Colonic mucosa (tissue), 4 donors: Measurements from ENCODE around the gene MOB3B. TPM values are rescaled to one million over a fixed set of nuclear protein-coding genes. Genes with fewer than 3 reads are reported as not detected.
A peak's percentile ranks its signal among the peaks of the same experiment; 100 is the strongest.

ENCODE experiments used
- DNase-seq: peaks from one replicate; pipeline ENCODE4 v3.0.0-alpha.2; 2020
- H3K27ac ChIP-seq: fragments of 200-600 bp; one replicate; pipeline ENCODE4 v1.8.0; 2021
- H3K27me3 ChIP-seq: fragments of 200-600 bp; one replicate; pipeline ENCODE4 v1.8.0; 2021
- H3K36me3 ChIP-seq: fragments of 200-600 bp; one replicate; pipeline ENCODE4 v1.8.0; 2021
- H3K4me1 ChIP-seq: fragments of 200-600 bp; one replicate; pipeline ENCODE4 v1.8.0; 2021; ENCODE audit warnings: mild to moderate bottlenecking
- H3K4me3 ChIP-seq: fragments of 200-600 bp; one replicate; pipeline ENCODE4 v1.8.0; 2021
- H3K9ac ChIP-seq, 2 donors: one replicate each; pipeline ENCODE4 v1.7.0; 2013; ENCODE audit warnings: control low read depth in 2 of 2, low read depth in 2 of 2, low read length in 2 of 2
- H3K9me3 ChIP-seq: fragments of 200-600 bp; one replicate; pipeline ENCODE4 v1.8.0; 2021
- CTCF ChIP-seq: fragments of 200-600 bp; IDR thresholded peaks from one replicate; pipeline ENCODE4 v1.8.0; 2022; ENCODE audit warnings: antibody characterized with exemption, mild to moderate bottlenecking
- intact Hi-C: fragments of 100-400 bp; cut with DNase I; formaldehyde crosslinking; loops from one replicate; pipeline ENCODE4 v1.14.1; 2022
- total RNA-seq, 2 donors: library from RNA; stranded (reverse); fragmentation: NEBNext Ultra II Directional in 1 of 2; extraction: Animal tissue kit (Norgen Biotek cat#: 25700) in 1 of 2; gene quantifications; one replicate each; pipeline ENCODE4 v1.2.1, GENCODE V29; 2021
- donor health status: healthy.
- donor health status: DM: no; HTN: no; CAD: no.
- donor health status: DM: no; HTN: no; CAD: no.

The MOB3B gene
- total RNA-seq, 2 donors from 2014 or later = 35.8 to 39.6 TPM

DNA sequence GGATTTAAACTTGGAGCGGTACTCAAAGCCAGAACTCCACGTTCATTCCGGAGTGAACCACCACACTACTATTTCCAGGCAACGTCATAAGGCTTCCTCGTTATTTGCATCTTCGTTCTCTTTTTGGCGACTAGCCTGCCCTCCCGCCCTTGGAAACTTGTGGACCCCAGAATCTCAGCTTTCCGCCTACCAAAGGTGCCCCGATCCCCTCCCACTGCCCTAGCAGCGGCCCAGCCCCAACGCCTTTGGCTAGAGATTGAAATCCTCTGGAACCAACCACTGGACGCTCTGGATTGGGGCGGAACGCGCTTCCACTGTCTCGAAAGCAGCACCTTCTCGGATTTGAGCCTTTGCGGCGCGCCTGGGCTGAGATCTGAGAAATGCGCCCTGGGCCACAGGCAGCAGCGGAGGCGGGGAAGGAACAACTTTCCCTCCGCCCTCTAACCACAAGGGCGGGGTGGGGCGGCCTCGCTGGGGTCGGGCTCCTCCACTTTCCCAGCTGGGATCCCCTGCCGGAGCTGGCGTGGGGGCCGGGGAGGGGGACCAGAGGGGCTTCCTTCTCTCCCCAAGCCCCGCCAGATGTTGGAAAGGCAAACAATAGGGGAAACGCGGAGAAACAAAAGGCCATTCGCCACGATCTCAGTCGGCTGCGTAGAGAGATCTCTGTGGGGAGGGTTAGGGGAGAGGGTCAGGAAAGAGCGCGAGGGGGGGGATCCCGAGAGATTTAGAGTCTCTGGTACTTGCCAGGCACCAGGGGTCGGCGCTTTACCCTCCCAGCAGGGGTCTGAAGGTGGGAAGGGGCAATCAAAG lies 1.3 kb downstream of the MOB3B start:
- DNase-seq = peak; percentile 92
- no peaks in the 10 kb centered on the region for H3K36me3 ChIP-seq
- no peak for TF ChIP-seq CTCF
- H3K9me3 ChIP-seq = no peaks in the 10 kb centered on the region
- peak overlapping the region; percentile 71 to 99 for H3K9ac ChIP-seq
- H3K27ac ChIP-seq = peak overlapping the region; percentile 96
- H3K4me3 ChIP-seq = peak overlapping the region; percentile 79
- H3K27me3 ChIP-seq = no peaks in the 10 kb centered on the region
- H3K4me1 ChIP-seq = no peaks in the 10 kb centered on the region
- intact Hi-C loops = loop anchor here (2.0 to 10.0 kb wide), 3 partner anchors 61 to 196 kb away; no protein-coding TSS in a partner anchor

GRCh38 chr9:27527702-27528075 lies 1.9 kb downstream of the MOB3B start:
- no peak for DNase-seq
- Histone ChIP-seq H3K4me3 (peak overlapping the region; percentile 79), H3K36me3 (no peaks in the 10 kb centered on the region), H3K9me3 (no peaks in the 10 kb centered on the region), H3K27ac (peak overlapping the region; percentile 96), H3K4me1 (no peaks in the 10 kb centered on the region), H3K27me3 (no peaks in the 10 kb centered on the region), H3K9ac (peak overlapping the region; percentile 71 to 99)
- intact Hi-C loops = loop anchor here (2.0 to 10.0 kb wide), 3 partner anchors 61 to 195 kb away; no protein-coding TSS in a partner anchor
- no peak for TF ChIP-seq CTCF

GRCh38 chr9:27524236-27524635 lies 5.4 kb downstream of the MOB3B start, which contains the start of gene IFNK:
IFNK (plus strand) TSS chr9:27524290; CDS start chr9:27524337, 47 bp downstream.
- Histone ChIP-seq H3K4me1 (no peaks in the 10 kb centered on the region), H3K27ac (no peak within 1 kb of the TSS), H3K4me3 (no peak within 1 kb of the TSS), H3K36me3 (no peaks in the 10 kb centered on the region), H3K9me3 (no peaks in the 10 kb centered on the region), H3K9ac (no peak within 1 kb of the TSS), H3K27me3 (no peaks in the 10 kb centered on the region)
- DNase-seq = no peak
- intact Hi-C loops = loop anchor here (10.0 kb wide), 1 partner anchor 109 kb away; no protein-coding TSS in a partner anchor
- TF ChIP-seq CTCF = no peak

GRCh38 chr9:27523141-27523540 lies 6.5 kb downstream of the MOB3B start:
- H3K4me3 ChIP-seq = no peak overlapping the region
- DNase-seq = no peak
- no peaks in the 10 kb centered on the region for H3K4me1 ChIP-seq
- no peak overlapping the region for H3K9ac ChIP-seq
- no peaks in the 10 kb centered on the region for H3K36me3 ChIP-seq
- H3K27me3 ChIP-seq = no peaks in the 10 kb centered on the region
- no peaks in the 10 kb centered on the region for H3K9me3 ChIP-seq
- TF ChIP-seq CTCF = no peak
- intact Hi-C loops = loop anchor here (10.0 kb wide), 1 partner anchor 108 kb away; no protein-coding TSS in a partner anchor
- H3K27ac ChIP-seq = no peak overlapping the region

DNA sequence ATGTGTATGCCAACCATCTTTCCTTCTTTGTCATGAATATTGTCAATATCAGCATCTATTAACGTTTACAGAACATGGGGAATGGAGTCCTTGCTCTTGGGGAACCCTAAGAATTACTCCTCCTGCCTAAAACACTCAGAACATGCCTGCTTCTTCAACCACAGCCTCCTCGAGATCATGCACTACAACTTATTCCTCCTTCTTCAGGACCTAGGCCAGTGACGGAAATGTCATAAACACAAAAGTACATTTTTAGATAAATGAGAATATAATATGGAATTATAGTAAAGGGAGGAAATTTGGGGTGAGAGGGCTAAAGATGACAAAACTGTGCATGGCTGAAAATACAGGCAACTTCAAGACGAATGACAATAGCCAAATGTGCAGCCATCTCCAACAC lies 8.6 kb downstream of the MOB3B start:
- Histone ChIP-seq H3K9ac (no peak overlapping the region), H3K27ac (no peak overlapping the region), H3K36me3 (no peaks in the 10 kb centered on the region), H3K4me1 (no peaks in the 10 kb centered on the region), H3K27me3 (no peaks in the 10 kb centered on the region), H3K4me3 (no peak overlapping the region), H3K9me3 (no peaks in the 10 kb centered on the region)
- TF ChIP-seq CTCF = no peak
- no peak for DNase-seq
- intact Hi-C loops = loop anchor here (10.0 kb wide), 1 partner anchor 106 kb away; no protein-coding TSS in a partner anchor
